ENCODE measurements around the gene IGSF6. TPM values are rescaled to one million over a fixed set of nuclear protein-coding genes. Genes with fewer than 3 reads are reported as not detected.

The IGSF6 gene
- total and polyA plus RNA-seq, 2 of the 8 experiments (the other 6 are each of a cell fraction or from before 2014, with no cell fraction given), result not detected

DNA sequence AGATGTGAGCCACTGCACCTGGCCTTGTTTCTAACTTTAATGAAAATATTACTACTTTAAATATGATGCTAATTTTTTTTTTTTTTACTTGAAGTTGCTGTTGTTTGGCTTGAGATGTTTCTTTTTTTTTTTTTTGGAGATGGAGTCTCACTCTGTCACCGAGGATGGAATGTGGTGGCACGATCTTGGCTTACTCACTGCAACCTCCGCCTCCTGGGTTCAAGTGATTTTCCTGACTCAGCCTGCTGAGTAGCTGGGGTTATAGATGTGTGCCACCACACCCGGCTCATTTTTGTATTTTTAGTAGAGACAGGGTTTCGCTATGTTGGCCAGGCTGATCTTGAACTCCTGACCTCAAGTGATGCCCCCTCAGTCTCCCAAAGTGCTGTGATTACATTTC, 23.6 kb downstream of the IGSF6 start (continued):
- TF ChIP-seq, protein P1, sequence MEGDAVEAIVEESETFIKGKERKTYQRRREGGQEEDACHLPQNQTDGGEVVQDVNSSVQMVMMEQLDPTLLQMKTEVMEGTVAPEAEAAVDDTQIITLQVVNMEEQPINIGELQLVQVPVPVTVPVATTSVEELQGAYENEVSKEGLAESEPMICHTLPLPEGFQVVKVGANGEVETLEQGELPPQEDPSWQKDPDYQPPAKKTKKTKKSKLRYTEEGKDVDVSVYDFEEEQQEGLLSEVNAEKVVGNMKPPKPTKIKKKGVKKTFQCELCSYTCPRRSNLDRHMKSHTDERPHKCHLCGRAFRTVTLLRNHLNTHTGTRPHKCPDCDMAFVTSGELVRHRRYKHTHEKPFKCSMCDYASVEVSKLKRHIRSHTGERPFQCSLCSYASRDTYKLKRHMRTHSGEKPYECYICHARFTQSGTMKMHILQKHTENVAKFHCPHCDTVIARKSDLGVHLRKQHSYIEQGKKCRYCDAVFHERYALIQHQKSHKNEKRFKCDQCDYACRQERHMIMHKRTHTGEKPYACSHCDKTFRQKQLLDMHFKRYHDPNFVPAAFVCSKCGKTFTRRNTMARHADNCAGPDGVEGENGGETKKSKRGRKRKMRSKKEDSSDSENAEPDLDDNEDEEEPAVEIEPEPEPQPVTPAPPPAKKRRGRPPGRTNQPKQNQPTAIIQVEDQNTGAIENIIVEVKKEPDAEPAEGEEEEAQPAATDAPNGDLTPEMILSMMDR (IDR thresholded peaks at IDR 0.05; ENCODE audit: control extremely low read depth in 1 of 3, insufficient read depth in 1 of 3, low read depth in 1 of 3, low read length in 3 of 3), result no peak
- TF ChIP-seq EGR1 (IDR thresholded peaks at IDR 0.05; ENCODE audit: borderline replicate concordance, low read depth, low read length) (no peak), SIX5 (IDR thresholded peaks at IDR 0.05; ENCODE audit: low read depth, low read length) (no peak), TBP (IDR thresholded peaks at IDR 0.05; ENCODE audit: low read depth, low read length) (no peak), BRCA1 (IDR thresholded peaks at IDR 0.05; ENCODE audit: low read depth, low read length) (no peak), FOSL1 (IDR thresholded peaks at IDR 0.05; ENCODE audit: insufficient read depth, low read depth, low read length) (no peak), KDM1A (IDR thresholded peaks at IDR 0.05; ENCODE audit: borderline replicate concordance, low read length) (no peak), HDAC6 (IDR thresholded peaks at IDR 0.05; ENCODE audit: low read depth, low read length) (no peak)
- TF ChIP-seq, protein P2, sequence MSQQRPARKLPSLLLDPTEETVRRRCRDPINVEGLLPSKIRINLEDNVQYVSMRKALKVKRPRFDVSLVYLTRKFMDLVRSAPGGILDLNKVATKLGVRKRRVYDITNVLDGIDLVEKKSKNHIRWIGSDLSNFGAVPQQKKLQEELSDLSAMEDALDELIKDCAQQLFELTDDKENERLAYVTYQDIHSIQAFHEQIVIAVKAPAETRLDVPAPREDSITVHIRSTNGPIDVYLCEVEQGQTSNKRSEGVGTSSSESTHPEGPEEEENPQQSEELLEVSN (IDR thresholded peaks at IDR 0.05), result no peak
